ENCODE measurements around the gene FPR3.

DNA sequence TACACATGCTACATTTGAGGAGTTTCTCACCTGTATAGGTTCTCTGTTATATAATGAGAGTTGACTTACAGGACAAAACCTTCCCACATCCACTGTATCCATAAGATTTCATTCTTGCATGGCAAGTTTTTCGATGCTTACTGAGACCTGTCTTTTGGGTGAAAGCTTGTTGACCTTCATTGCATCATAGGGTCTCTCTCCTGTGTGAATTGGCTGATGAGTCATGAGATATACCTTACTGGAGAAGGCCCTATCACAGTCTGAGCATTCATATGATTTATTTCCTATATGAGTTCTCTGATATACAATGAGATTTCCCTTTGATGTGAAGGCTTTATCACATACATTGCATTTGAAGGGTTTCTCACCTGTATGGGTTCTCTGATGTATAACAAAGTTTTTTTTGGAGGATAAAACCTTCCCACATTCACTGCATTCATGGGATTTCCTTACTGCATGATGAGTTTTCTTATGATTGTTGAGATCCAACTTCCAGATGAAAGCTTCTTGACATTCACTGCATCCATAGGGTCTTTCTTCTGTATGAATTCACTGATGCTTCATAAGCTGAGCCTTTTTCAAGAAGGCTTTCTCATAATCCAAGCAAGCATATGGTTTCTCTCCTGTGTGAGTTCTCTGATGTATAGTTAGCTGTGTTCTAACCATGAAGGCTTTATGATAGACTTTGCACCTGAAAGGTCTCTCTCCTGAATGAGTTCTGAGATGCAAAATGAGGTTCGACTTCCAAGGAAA, 67.1 kb downstream of the FPR3 start:
- TF ChIP-seq MAX (IDR thresholded peaks at IDR 0.05; ENCODE audit: insufficient read depth, insufficient read length) (no peak), EZH2 (IDR thresholded peaks at IDR 0.05; ENCODE audit: borderline replicate concordance, low read depth, low read length, severe bottlenecking) (no peak), POLR2A (IDR thresholded peaks at IDR 0.05; ENCODE audit: low read depth, low read length) (no peak), MYC (IDR thresholded peaks at IDR 0.05; ENCODE audit: low read depth, low read length) (no peak), JUN (IDR thresholded peaks at IDR 0.05; ENCODE audit: borderline replicate concordance, insufficient read depth, insufficient read length, low read depth) (no peak)
- TF ChIP-seq, protein P1, sequence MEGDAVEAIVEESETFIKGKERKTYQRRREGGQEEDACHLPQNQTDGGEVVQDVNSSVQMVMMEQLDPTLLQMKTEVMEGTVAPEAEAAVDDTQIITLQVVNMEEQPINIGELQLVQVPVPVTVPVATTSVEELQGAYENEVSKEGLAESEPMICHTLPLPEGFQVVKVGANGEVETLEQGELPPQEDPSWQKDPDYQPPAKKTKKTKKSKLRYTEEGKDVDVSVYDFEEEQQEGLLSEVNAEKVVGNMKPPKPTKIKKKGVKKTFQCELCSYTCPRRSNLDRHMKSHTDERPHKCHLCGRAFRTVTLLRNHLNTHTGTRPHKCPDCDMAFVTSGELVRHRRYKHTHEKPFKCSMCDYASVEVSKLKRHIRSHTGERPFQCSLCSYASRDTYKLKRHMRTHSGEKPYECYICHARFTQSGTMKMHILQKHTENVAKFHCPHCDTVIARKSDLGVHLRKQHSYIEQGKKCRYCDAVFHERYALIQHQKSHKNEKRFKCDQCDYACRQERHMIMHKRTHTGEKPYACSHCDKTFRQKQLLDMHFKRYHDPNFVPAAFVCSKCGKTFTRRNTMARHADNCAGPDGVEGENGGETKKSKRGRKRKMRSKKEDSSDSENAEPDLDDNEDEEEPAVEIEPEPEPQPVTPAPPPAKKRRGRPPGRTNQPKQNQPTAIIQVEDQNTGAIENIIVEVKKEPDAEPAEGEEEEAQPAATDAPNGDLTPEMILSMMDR (IDR thresholded peaks at IDR 0.05; ENCODE audit: extremely low read depth in 1 of 2, insufficient read depth in 1 of 2, low read depth in 1 of 2, low read length in 2 of 2) = no peak

Data from endothelial cell of umbilical vein (primary cell).